Measurements from ENCODE around the gene FGF12. TPM values are rescaled to one million over a fixed set of nuclear protein-coding genes. Genes with fewer than 3 reads are reported as not detected.

FGF12 gene
- total RNA-seq, 1 donor from 2014 or later, result not detected

Other genes with a start within 250 kb of the FGF12 start
- 17.0 and 18.0 TPM in 2 replicates for gene MB21D2, start 190.3 kb upstream of the FGF12 start, total RNA-seq

Measured in activated T-helper 1 cell treated with anti-CD3 and anti-CD28 coated beads, Interleukin-12 subunit alpha, Interleukin-12 subunit beta, Interleukin-2, Interleukin-4 antibody, amounts not matched to agents 30 ng/mL and 10 ng/mL and 1 ng/mL, durations not matched to agents 14 hours and 24 hours and 36 hours (primary cell).